Ascending aorta (tissue), 2 donors: ENCODE measurements around the gene KLHL40. TPM values are rescaled to one million over a fixed set of nuclear protein-coding genes. Genes with fewer than 3 reads are reported as not detected.

Experiments
- DNase-seq, 2 donors: peaks; one replicate each; pipeline ENCODE4 v3.0.0-alpha.2; 2019; ENCODE audit warnings: low spot score in 2 of 2
- H3K27ac ChIP-seq, 2 donors: fragments of 200-600 bp; sonication (generic); one replicate each; pipeline ENCODE4 v1.5.1; 2016 to 2017; ENCODE audit warnings: mild to moderate bottlenecking in 1 of 2
- H3K27me3 ChIP-seq: fragments of 200-600 bp; sonication (generic); one replicate; pipeline ENCODE4 v1.5.1; 2017
- H3K36me3 ChIP-seq, 2 donors: fragments of 200-600 bp; sonication (generic); one replicate each; pipeline ENCODE4 v1.5.1; 2016
- H3K4me1 ChIP-seq, 2 donors: fragments of 200-600 bp; sonication (generic); one replicate each; pipeline ENCODE4 v1.5.1; 2016 to 2017; ENCODE audit warnings: mild to moderate bottlenecking in 1 of 2
- H3K4me3 ChIP-seq, 2 donors: fragments of 200-600 bp; sonication (generic); one replicate each; pipeline ENCODE4 v1.5.1; 2016 to 2017; ENCODE audit warnings: mild to moderate bottlenecking in 1 of 2
- H3K9me3 ChIP-seq, 2 donors: fragments of 200-600 bp; sonication (generic); one replicate each; pipeline ENCODE4 v1.5.1; 2016
- CTCF ChIP-seq, 3 experiments: fragments of 200-600 bp in 2 of 3; fragments of 450-650 bp in 1 of 3; sonication (generic) in 2 of 3; IDR thresholded peaks; one replicate each; pipeline ENCODE4 v1.5.1; 2016 to 2019; ENCODE audit warnings: antibody characterized with exemption in 3 of 3, mild to moderate bottlenecking in 1 of 3, moderate library complexity in 1 of 3
- intact Hi-C: fragments of 100-400 bp; cut with DNase I; formaldehyde crosslinking; loops from one replicate; pipeline ENCODE4 v1.15.1; 2023
- total RNA-seq: library from RNA; depleted of rRNA; stranded (reverse); fragments of >200 nt; gene quantifications from one replicate; pipeline ENCODE4 v1.1.0, GENCODE V29; 2016

KLHL40 gene
- total RNA-seq, 1 donor from 2014 or later, result not detected

- H3K4me3 ChIP-seq, result no peak overlapping the region
- no peaks in the 10 kb centered on the region for H3K4me1 ChIP-seq
- no peak for TF ChIP-seq CTCF (IDR thresholded peaks at IDR 0.05)
- H3K36me3 ChIP-seq, result no peaks in the 10 kb centered on the region
- H3K27me3 ChIP-seq, result no peaks in the 10 kb centered on the region
- intact Hi-C loops, result no loop called here
- no peaks in the 10 kb centered on the region for H3K9me3 ChIP-seq
- H3K27ac ChIP-seq, result no peak overlapping the region
- no peak for DNase-seq
Measured at GRCh38 chr3:42692667-42693529, 7.6 kb downstream of the KLHL40 start.

- intact Hi-C loops, result no loop called here
- no peak overlapping the region for H3K4me3 ChIP-seq
- H3K27me3 ChIP-seq, result no peaks in the 10 kb centered on the region
- TF ChIP-seq CTCF (IDR thresholded peaks at IDR 0.05), result no peak
- H3K27ac ChIP-seq, result no peak overlapping the region
- peak in 1 of 2 donors; percentile 62 for DNase-seq
- H3K4me1 ChIP-seq, result no peaks in the 10 kb centered on the region
- H3K36me3 ChIP-seq, result no peaks in the 10 kb centered on the region
- no peaks in the 10 kb centered on the region for H3K9me3 ChIP-seq
Measured at GRCh38 chr3:42693530-42693930, 8.2 kb downstream of the KLHL40 start.

- Histone ChIP-seq H3K9me3 (no peaks in the 10 kb centered on the region), H3K27me3 (no peaks in the 10 kb centered on the region), H3K4me3 (no peak overlapping the region), H3K36me3 (no peaks in the 10 kb centered on the region), H3K27ac (no peak overlapping the region), H3K4me1 (no peaks in the 10 kb centered on the region)
- DNase-seq, result no peak
- no peak for TF ChIP-seq CTCF (IDR thresholded peaks at IDR 0.05)
- intact Hi-C loops, result no loop called here
Measured at GRCh38 chr3:42694366-42694765, 9.0 kb downstream of the KLHL40 start.

GRCh38 chr3:42696356-42697288 lies 11.3 kb downstream of the KLHL40 start:
- no peaks in the 10 kb centered on the region for H3K36me3 ChIP-seq
- peak in 1 of 2 donors; percentile 58 for DNase-seq
- peaks cover 0 to 1% of the 10 kb centered on the region in 2 donors for H3K4me1 ChIP-seq
- H3K27me3 ChIP-seq, result no peaks in the 10 kb centered on the region
- no peak overlapping the region for H3K27ac ChIP-seq
- intact Hi-C loops, result no loop called here
- H3K4me3 ChIP-seq, result no peak overlapping the region
- no peaks in the 10 kb centered on the region for H3K9me3 ChIP-seq
- no peak for TF ChIP-seq CTCF (IDR thresholded peaks at IDR 0.05)

- no peak overlapping the region for H3K27ac ChIP-seq
- H3K4me3 ChIP-seq, result no peak overlapping the region
- peak in 1 of 2 donors; percentile 60 for DNase-seq
- H3K36me3 ChIP-seq, result no peaks in the 10 kb centered on the region
- intact Hi-C loops, result no loop called here
- peaks cover 0 to 2% of the 10 kb centered on the region in 2 donors for H3K4me1 ChIP-seq
- no peak for TF ChIP-seq CTCF (IDR thresholded peaks at IDR 0.05)
- H3K9me3 ChIP-seq, result no peaks in the 10 kb centered on the region
- H3K27me3 ChIP-seq, result no peaks in the 10 kb centered on the region
Measured at GRCh38 chr3:42697289-42698051, 12.1 kb downstream of the KLHL40 start.
